Right lobe of liver (tissue), 6 donors: Measurements from ENCODE around the gene OSBPL9. TPM values are rescaled to one million over a fixed set of nuclear protein-coding genes. Genes with fewer than 3 reads are reported as not detected.

ENCODE experiments used
- ATAC-seq, 4 donors: fragments of 200-7000 bp; cut with Tn5 transposase; one replicate each; pipeline ENCODE4 v1.9.1; 2020; ENCODE audit warnings: mild to moderate bottlenecking in 4 of 4, moderate library complexity in 4 of 4
- DNase-seq, 3 donors: peaks; one replicate each; pipeline ENCODE4 v3.0.0-alpha.2; 2020
- H3K27ac ChIP-seq, 3 donors: fragments of 200-600 bp; one replicate each; pipeline ENCODE4 v1.8.0; 2022
- H3K27me3 ChIP-seq, 2 donors: fragments of 200-600 bp; one replicate each; pipeline ENCODE4 v1.8.0; 2022
- H3K36me3 ChIP-seq, 4 donors: fragments of 200-600 bp; sonication (generic) in 1 of 4; one replicate each; pipeline versions ENCODE4 v1.5.1 to v1.8.0; 2017 to 2022; ENCODE audit warnings: control low read depth in 1 of 4
- H3K4me1 ChIP-seq, 4 donors: fragments of 200-600 bp; sonication (generic) in 1 of 4; one replicate each; pipeline versions ENCODE4 v1.5.1 to v1.8.0; 2017 to 2022; ENCODE audit warnings: control low read depth in 1 of 4
- H3K4me3 ChIP-seq, 3 donors: fragments of 200-600 bp; one replicate each; pipeline ENCODE4 v1.8.0; 2022
- H3K9me3 ChIP-seq, 4 donors: fragments of 200-600 bp; sonication (generic) in 1 of 4; one replicate each; pipeline versions ENCODE4 v1.5.1 to v1.8.0; 2017 to 2022; ENCODE audit warnings: control low read depth in 1 of 4
- POLR2A ChIP-seq: fragments of 450-650 bp; IDR thresholded peaks from one replicate; pipeline ENCODE4 v1.6.1; 2017; ENCODE audit warnings: antibody characterized with exemption, mild to moderate bottlenecking
- WGBS: methylation state at CpG from one replicate; pipeline ENCODE4 v1.1.6; 2018; ENCODE audit warnings: low coverage, low lambda C conversion rate; ENCODE audit not compliant: insufficient coverage; ENCODE audit errors: missing lambda C conversion rate; 5-methylcytosine and 5-hydroxymethylcytosine counted together
- intact Hi-C, 2 donors: fragments of 100-400 bp; cut with DNase I; formaldehyde crosslinking; loops; one replicate each; pipeline versions ENCODE4 v1.11.2 to v1.14.1; 2022
- total RNA-seq, 6 experiments: library from RNA; depleted of rRNA in 2 of 6; stranded (reverse); fragments of >200 nt in 2 of 6; fragmentation: NEBNext Ultra II Directional in 3 of 6; extraction: Animal tissue kit (Norgen Biotek cat#: 25700) in 3 of 6; gene quantifications; one replicate each; pipeline versions ENCODE4 v1.1.0 to v1.2.4, GENCODE V29; 2016 to 2023
- TF ChIP-seq, protein P1 (sequence below), 4 donors: fragments of 200-600 bp in 3 of 4; fragments of 450-650 bp in 1 of 4; IDR thresholded peaks; one replicate each; pipeline versions ENCODE4 v1.5.1 to v1.8.0; 2016 to 2022; ENCODE audit warnings: antibody characterized with exemption in 4 of 4, mild to moderate bottlenecking in 2 of 4
- donor health status: DM: no; HTN: yes; CAD: no.
- donor health status: DM: no; HTN: no; CAD: no.
- donor health status: DM: no; HTN: no; CAD: no.
- donor health status: DM: no; HTN: yes; CAD: no.
- donor health status: DM: no; HTN: yes; CAD: no.

The OSBPL9 gene
- total RNA-seq, 6 experiments from 2014 or later, result 51.7 to 90.5 (median 71.7) TPM

DNA sequence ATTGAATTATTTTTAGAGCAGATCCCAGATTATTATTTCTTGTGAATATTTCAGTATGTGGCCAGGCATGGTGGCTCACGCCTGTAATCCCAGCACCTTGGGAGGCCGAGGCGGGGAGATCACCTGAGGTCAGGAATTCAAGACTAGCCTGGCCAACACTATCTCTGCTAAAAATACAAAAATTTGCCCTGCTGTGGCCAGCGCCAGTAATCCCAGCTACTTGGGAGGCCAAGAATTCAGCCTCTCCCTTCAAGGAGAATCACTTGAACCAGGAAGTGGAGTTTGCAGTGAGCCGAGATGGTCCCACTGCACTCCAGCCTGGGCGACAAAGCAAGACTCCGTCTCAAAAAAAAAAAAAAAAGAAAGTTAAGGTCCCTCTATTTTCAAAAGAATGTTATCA lies 4.3 kb downstream of the OSBPL9 start:
- Histone ChIP-seq H3K27me3 (no peaks in the 10 kb centered on the region), H3K4me3 (no peak overlapping the region), H3K4me1 (peaks cover 0 to 56% (median 14%) of the 10 kb centered on the region in 4 donors), H3K36me3 (no peaks in the 10 kb centered on the region), H3K9me3 (no peaks in the 10 kb centered on the region), H3K27ac (peak overlapping the region in 2 of 3 donors; percentile 76 to 85)
- no peak for DNase-seq
- no peak for TF ChIP-seq POLR2A
- TF ChIP-seq, protein P1, sequence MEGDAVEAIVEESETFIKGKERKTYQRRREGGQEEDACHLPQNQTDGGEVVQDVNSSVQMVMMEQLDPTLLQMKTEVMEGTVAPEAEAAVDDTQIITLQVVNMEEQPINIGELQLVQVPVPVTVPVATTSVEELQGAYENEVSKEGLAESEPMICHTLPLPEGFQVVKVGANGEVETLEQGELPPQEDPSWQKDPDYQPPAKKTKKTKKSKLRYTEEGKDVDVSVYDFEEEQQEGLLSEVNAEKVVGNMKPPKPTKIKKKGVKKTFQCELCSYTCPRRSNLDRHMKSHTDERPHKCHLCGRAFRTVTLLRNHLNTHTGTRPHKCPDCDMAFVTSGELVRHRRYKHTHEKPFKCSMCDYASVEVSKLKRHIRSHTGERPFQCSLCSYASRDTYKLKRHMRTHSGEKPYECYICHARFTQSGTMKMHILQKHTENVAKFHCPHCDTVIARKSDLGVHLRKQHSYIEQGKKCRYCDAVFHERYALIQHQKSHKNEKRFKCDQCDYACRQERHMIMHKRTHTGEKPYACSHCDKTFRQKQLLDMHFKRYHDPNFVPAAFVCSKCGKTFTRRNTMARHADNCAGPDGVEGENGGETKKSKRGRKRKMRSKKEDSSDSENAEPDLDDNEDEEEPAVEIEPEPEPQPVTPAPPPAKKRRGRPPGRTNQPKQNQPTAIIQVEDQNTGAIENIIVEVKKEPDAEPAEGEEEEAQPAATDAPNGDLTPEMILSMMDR (IDR thresholded peaks at IDR 0.05), result no peak
- ATAC-seq, result no peak
- WGBS, result 56% methylated on average over 5 of the region's 7 CpGs
- intact Hi-C loops, result no loop called here

GRCh38 chr1:51621841-51622454 lies 5.1 kb downstream of the OSBPL9 start:
- H3K4me1 ChIP-seq, result peaks cover 0 to 56% (median 16%) of the 10 kb centered on the region in 4 donors

DNA sequence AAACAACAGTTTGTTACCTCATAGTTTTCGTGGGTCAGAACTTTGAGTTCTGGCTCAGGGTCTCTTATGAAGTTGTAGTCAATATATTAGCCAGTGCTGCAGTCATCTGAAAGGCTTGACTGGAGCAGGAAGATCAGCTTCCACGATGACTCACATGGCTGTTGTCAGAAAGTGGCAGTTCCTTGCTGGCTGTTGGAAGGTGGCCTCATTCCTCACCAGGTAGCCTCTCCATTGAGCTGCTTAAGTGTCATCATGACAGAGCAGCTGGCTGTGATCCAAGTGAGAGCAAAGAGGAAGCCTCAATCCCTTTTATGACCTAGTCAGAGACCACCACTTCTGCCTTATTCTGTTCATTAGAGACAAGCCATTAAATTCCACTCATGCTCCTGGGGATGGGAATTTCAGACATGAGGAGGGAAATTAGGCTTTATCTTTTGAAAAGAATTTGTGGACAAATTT lies 5.6 kb downstream of the OSBPL9 start:
- Histone ChIP-seq H3K9me3 (no peaks in the 10 kb centered on the region), H3K4me1 (peaks cover 0 to 62% (median 17%) of the 10 kb centered on the region in 4 donors), H3K36me3 (no peaks in the 10 kb centered on the region), H3K4me3 (no peak overlapping the region), H3K27ac (peak overlapping the region; percentile 44 to 85 (median 76)), H3K27me3 (no peaks in the 10 kb centered on the region)
- DNase-seq (peak in 2 of 3 donors; percentile 45 to 60), ATAC-seq (peak; percentile 60 to 80 (median 73))
- 10% methylated on average over 2 of the region's 2 CpGs for WGBS
- intact Hi-C loops, result no loop called here
- TF ChIP-seq, protein P1 (IDR thresholded peaks at IDR 0.05), result no peak
- TF ChIP-seq POLR2A, result no peak

More at GRCh38 chr1:51621841-51622454, 5.1 kb downstream of the OSBPL9 start:
- ATAC-seq (peak in 1 of 4 donors; percentile 1), DNase-seq (no peak)
- 54% methylated on average over 2 of the region's 2 CpGs for WGBS
- Histone ChIP-seq H3K4me3 (no peak overlapping the region), H3K27ac (peak overlapping the region; percentile 44 to 85 (median 76)), H3K36me3 (no peaks in the 10 kb centered on the region), H3K27me3 (no peaks in the 10 kb centered on the region), H3K9me3 (no peaks in the 10 kb centered on the region)
- intact Hi-C loops, result no loop called here
- TF ChIP-seq POLR2A, result no peak
- TF ChIP-seq, protein P1 (IDR thresholded peaks at IDR 0.05), result no peak

GRCh38 chr1:51623025-51623424 lies 6.1 kb downstream of the OSBPL9 start:
- intact Hi-C loops, result no loop called here
- H3K27ac ChIP-seq, result peak overlapping the region; percentile 44 to 85 (median 76)
- TF ChIP-seq POLR2A, result no peak
- TF ChIP-seq, protein P1 (IDR thresholded peaks at IDR 0.05), result no peak
- no peaks in the 10 kb centered on the region for H3K36me3 ChIP-seq
- ATAC-seq (no peak), DNase-seq (no peak)
- WGBS, result 94% methylated on average over 2 of the region's 2 CpGs
- no peaks in the 10 kb centered on the region for H3K9me3 ChIP-seq
- H3K4me3 ChIP-seq, result no peak overlapping the region
- H3K27me3 ChIP-seq, result no peaks in the 10 kb centered on the region
- H3K4me1 ChIP-seq, result peaks cover 0 to 62% (median 17%) of the 10 kb centered on the region in 4 donors
